ENCODE measurements around the gene RAB44. TPM values are rescaled to one million over a fixed set of nuclear protein-coding genes. Genes with fewer than 3 reads are reported as not detected.
"Not testable (repeated sequence)": the region's sequence is repeated elsewhere in the genome, so short reads cannot be mapped to it uniquely, and the experiment has no call there.

The RAB44 gene
- total RNA-seq, 2 experiments from 2014 or later = not detected

- POLR2A ChIA-PET = interaction anchor here (0.6 kb wide), 1 partner anchor 60 kb away, joined by 4 read pairs; no protein-coding TSS in a partner anchor
- CTCF ChIA-PET = interaction anchor here (0.7 kb wide), 1 partner anchor 55 kb away, joined by 3 read pairs; no protein-coding TSS in a partner anchor
These were observed 2.6 kb downstream of the RAB44 start for GRCh38 chr6:36700071-36700812.

DNA sequence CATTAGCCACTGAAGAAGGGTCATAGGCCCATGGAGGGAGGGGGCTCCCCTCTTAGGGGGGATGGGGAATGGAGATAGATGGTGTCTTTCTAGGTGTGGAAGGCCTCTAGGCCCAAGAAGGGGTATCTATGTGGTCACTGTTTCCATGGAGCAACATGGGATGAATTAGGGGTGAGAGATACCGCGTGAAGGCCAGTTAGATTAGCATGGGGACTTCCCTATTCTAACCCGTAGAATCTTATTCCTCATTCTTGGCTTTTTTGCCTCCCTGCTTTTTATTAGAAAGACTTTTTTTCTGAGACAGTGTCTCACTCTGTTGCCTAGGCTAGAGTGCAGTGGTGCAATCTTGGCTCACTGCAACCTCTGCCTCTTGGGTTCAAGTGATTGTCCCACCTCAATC, 3.2 kb downstream of the RAB44 start:
- CTCF ChIA-PET = no interaction called here
- POLR2A ChIA-PET = no interaction called here

DNA sequence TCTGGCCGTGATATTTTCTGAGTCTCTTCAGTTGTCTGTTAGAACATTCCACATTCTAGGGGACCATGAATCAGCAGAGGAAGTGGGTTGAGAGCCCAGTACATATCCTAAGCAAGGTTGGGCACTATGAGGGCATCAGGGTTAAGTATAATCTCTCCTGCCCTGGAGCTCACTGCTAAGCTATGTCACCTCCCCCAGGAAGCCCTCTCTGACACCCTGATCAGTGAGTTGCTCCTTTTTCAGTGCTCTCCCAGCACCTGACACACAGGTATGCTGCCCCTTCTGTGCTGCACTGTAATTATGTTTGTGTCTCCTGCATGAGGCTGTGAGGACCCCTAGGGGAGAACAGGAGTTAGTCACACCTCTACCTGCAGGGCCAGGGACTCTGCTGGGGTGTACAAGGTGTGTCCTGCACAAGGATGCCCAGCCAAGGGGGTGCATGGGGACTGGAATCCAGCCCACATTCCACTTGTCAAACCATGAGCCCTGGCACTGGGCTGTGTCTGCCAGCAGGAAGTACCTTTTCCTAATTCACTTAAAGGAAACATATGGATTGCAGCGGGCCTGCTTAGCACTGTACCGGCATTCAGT, 3.9 kb downstream of the RAB44 start:
- CTCF ChIA-PET = interaction anchor here (0.7 kb wide), 1 partner anchor 48 kb away, joined by 4 read pairs; no protein-coding TSS in a partner anchor
- POLR2A ChIA-PET = no interaction called here

- ChIA-PET CTCF (interaction anchor here (0.6 kb wide), 2 partner anchors 66 to 234 kb away, joined by 3 read pairs; no protein-coding TSS in a partner anchor), POLR2A (no interaction called here)
These were observed 5.0 kb downstream of the RAB44 start for GRCh38 chr6:36702656-36703055.

DNA sequence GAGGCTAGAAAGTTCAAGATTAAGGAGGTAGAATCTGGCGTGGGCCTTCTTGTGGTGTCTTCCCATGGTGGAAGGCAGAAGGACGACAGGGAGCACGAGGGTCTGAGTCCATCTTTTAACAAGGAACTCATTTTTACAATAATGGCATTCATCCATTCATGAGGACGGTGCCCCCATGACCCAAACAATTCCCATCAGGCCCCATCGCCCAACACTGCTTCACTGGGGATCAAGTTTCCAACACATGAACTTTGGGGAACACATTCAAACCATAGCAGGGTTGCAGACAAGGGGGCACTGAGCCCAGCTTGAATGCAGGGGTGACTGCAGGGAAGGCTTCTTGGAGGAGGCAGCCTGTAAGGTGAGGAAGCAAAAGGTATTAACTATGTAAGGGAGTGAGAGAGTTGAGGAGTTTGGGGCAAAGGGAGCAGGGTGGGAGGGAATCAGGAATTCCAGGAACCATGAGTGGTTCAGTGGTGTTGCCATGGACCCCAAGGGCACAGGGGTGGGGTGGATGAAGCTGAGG, 5.5 kb downstream of the RAB44 start:
- ChIA-PET POLR2A (no interaction called here), CTCF (interaction anchor here (0.6 kb wide), 2 partner anchors 19 to 234 kb away, joined by 3 read pairs; no protein-coding TSS in a partner anchor)

- ChIA-PET POLR2A (no interaction called here), CTCF (interaction anchor here (0.6 kb wide), 1 partner anchor 18 kb away, joined by 3 read pairs; no protein-coding TSS in a partner anchor)
These were observed 6.4 kb downstream of the RAB44 start for GRCh38 chr6:36703982-36704381.

- CTCF ChIA-PET = not testable (repeated sequence)
These were observed 7.4 kb downstream of the RAB44 start for GRCh38 chr6:36704961-36705577.

DNA sequence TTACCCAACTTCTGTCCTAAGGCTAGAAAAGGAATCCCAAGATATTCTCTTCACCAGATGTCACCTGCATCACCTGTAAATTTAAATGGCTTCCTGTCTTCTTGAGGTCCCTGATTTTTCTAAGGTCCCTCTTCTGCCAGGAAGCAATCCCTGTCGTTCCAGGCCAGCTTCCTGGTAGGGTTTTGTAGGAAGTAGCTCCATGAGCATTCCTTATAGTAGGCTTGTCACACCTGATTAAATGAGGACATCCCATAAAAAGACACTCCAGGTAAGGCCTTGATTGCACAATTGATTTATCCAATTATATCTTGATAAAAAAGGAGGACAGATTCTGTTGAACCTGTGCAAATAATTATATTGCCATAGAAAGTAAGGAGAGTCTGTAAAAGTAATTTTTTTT, 8.7 kb downstream of the RAB44 start:
- CTCF ChIA-PET = interaction anchor here (1.1 to 1.8 kb wide), 2 partner anchors 49 to 53 kb away, joined by 5 to 7 read pairs; no protein-coding TSS in a partner anchor
- POLR2A ChIA-PET = interaction anchor here (0.5 to 0.7 kb wide), 2 partner anchors 11 to 96 kb away, joined by 3 read pairs; no protein-coding TSS in a partner anchor

More at GRCh38 chr6:36704961-36705577, 7.4 kb downstream of the RAB44 start:
- POLR2A ChIA-PET = not testable (repeated sequence)

DNA sequence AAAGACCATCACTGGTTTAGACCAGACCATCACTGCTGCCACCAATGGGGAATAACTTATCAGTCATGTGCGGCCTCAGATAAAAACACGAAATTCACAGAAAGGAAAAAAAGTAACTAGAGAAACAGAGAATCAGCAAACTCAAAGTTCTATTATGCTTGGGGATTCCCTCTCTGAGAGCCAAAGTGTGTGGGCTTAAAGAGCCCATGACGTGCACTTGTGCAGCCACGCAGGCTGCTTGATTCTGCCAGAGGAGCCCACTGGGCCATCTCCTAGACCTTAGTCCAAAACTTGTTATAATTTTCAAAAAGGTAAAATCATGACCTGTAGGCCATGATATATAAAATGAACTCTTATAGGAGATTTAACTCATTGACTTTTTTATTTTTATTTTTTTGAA, 15.2 kb downstream of the RAB44 start:
- ChIA-PET CTCF (interaction anchor here (0.7 to 0.9 kb wide), 2 partner anchors 43 to 96 kb away, joined by 3 to 7 read pairs; no protein-coding TSS in a partner anchor), POLR2A (no interaction called here)

DNA sequence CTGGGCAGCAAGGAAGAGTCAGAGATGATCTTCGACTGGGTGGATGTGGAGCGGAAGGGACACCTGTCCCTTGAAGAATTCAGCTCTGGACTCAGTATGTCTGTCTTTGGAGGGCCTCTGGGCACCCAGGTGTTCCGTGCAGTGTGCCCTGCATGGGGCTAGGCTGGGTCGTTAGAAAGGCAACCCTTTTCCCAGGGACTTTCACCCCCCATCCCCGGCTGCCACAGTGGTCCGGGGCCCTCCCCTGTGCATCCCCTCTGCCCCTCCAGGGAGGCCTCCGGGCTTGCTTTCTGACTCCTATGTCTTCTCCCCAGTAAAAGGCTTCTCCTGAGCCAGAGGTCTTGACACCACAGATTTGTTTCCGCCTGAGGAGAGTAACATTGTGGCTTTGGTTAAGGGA, 16.2 kb downstream of the RAB44 start:
- ChIA-PET POLR2A (no interaction called here), CTCF (interaction anchor here (0.6 to 0.9 kb wide), 2 partner anchors 42 to 99 kb away, joined by 3 read pairs; no protein-coding TSS in a partner anchor)

DNA sequence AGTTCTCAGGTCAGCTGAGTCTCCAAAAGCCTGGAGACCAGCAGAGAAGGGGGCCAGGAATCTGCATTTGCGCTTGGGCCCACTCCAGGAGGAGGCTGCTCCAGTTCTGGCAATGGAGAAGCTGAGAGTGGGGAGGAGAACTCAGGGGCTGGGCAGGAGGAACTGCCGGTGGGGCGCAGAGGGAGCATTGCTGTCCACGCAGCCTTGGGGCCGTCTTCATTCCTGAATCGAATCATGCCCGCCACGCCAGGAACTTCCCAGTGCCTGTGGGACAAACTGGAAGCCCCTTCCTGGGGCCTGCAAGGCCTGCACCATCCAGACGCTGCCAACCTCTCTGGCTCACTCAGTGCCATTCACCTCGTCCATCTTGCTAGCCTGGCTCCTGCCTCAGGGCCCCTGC, 16.9 kb downstream of the RAB44 start:
- ChIA-PET POLR2A (no interaction called here), CTCF (no interaction called here)

- ChIA-PET CTCF (no interaction called here), POLR2A (no interaction called here)
These were observed 17.8 kb downstream of the RAB44 start for GRCh38 chr6:36715469-36715868.

DNA sequence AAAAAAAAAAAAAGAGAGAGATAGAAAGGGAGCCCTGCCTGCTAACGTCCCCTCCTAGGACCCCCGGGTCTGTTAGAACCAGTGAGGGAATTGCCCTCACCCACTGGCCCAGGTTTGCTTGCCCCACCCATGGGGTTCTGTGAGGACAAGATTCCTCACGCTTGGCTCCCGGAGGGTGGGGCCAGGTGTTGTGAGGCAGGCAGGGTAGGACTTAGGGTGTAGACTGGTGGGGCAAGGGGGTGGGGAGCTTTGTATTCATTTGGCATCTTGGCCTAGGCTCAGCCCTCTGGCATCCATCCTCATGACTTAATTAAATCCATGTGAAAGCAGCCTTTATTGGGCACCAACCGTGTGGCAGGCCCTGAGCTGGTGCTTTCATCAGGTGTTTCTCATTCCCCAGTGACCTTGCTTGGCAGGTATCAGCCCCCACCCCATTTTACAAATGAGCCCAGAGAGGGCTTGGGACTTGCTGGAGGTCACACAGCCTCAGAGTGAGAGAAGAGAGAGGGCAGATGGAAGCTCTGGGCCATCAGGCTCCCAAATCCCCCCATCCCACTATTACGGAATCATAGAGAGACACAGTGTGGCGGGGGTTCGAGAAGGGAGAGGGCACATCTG, 19.0 kb downstream of the RAB44 start:
- ChIA-PET CTCF (no interaction called here), POLR2A (interaction anchor here (0.5 kb wide), 1 partner anchor 11 kb away, joined by 3 read pairs; no protein-coding TSS in a partner anchor)

GRCh38 chr6:36717231-36717825, 19.7 kb downstream of the RAB44 start:
- CTCF ChIA-PET = no interaction called here

DNA sequence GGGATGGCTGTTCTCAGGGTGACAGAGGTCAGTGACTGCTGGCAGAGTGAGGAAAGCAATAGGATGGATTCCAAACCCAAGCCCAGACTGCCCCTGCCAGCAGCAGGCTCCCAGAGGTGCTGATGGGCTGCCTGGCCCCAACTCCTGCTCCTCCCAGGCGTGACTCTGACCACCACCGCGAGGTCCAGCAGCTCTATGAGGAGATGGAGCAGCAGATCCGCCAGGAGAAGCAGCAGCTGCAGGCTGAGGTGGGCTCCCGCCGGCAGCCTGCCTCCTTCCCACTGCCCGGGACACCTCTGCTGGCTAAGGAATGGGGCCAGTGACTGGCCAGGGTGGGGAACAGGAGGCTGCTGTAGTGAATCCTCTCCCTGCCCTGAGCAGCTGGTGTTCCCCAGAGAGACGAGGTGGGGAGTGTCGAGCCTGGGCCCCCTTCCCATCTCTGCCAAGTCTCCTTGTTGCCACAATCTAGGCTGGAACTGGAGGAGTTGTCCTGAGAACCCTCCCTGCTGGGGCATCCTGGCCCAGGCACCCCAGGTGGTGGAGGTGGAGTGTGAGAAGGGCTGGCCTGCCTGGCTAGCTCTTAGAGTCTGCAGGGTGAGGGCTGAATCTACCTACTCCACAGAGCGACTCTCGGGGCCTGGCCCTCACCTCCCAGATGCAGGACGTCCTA, 20.4 kb downstream of the RAB44 start:
- POLR2A ChIA-PET = no interaction called here
- CTCF ChIA-PET = interaction anchor here (0.8 kb wide), 1 partner anchor 103 kb away, joined by 5 read pairs; no protein-coding TSS in a partner anchor

More at GRCh38 chr6:36717231-36717825, 19.7 kb downstream of the RAB44 start:
- POLR2A ChIA-PET = interaction anchor here (0.5 kb wide), 1 partner anchor 11 kb away, joined by 3 read pairs; no protein-coding TSS in a partner anchor

GRCh38 chr6:36718560-36718959, 20.9 kb downstream of the RAB44 start:
- ChIA-PET POLR2A (no interaction called here), CTCF (interaction anchor here (0.8 kb wide), 1 partner anchor 104 kb away, joined by 5 read pairs; no protein-coding TSS in a partner anchor)

GRCh38 chr6:36719126-36719525, 21.5 kb downstream of the RAB44 start:
- CTCF ChIA-PET = no interaction called here
- POLR2A ChIA-PET = no interaction called here
